ENCODE results near the gene ELK3.

DNA sequence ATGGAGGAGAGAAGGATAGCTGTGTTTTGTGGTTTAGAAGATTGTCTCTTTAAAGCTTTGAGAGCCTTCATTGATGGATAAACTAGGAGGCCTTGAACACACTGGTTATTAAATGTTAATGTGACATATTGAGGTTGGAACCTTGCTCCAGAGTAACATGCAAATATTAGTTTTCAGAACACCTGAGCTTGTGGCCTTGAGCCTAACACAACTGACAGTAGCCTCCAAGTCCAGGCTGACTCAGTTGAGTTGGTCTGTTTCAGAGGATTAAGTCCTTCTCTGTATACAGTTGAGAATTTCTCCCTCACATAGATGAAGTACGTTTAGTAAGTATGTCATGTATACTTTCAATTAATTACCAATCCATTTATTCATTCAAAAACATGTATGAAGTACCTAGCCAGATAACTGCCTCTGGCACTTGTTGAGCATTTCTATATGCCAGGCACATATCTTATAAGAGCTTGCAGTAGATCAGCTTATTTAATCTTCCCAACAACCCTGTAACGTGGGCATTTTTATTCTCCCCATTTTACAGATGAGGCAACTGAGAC lies 63.5 kb downstream of the ELK3 start:
- TF ChIP-seq CTCF (IDR thresholded peaks at IDR 0.05) (no peak), EP300 (IDR thresholded peaks at IDR 0.05) (no peak)

Data from stomach (tissue), 4 donors.